ENCODE results near the gene GLS. TPM values are rescaled to one million over a fixed set of nuclear protein-coding genes. Genes with fewer than 3 reads are reported as not detected.
"Not testable (repeated sequence)": the region's sequence is repeated elsewhere in the genome, so short reads cannot be mapped to it uniquely, and the experiment has no call there.

Gene GLS
- polyA plus RNA-seq, 1 donor, result 51.8 TPM

DNA sequence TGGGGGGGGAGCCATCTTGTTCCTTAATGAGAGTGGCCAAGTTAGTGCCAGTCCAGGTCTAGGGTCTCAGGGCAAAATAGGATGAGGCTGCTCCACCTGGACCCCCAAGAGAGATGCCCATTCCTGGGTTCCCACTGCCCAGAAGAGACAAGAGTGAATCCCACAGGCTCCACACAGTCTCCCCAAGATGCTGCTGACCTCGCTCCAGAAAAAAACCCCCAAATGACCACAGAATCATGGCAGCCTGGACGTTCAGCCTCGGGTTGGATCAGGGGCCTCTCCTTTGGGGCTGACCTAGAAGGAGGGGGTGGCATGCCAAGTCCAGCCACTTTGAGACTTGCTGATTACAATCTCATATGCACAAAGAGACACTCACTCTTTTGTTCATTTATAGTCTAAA lies 108.3 kb downstream of the GLS start:
- no peak for DNase-seq (ENCODE audit: low read depth)

DNA sequence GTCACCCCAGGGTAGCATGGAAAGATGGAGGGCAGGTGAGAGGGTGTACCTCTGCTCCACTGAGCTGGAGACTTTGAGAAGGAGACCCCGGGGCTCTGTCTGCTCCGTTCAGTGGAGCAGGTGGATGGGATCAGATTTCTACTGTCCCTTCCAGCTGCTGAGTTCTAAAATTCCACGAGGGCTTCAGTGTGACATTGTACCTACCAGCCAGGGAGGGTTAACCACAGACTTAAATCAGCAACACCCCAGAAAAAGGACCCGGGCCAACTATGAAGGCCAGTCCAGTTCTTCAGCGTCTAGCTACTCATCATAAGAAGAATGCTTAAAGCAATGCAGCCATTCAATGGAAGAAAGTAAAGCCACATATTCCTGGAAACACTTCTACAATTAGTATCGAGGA lies 109.5 kb downstream of the GLS start:
- DNase-seq (ENCODE audit: low read depth), result no peak

DNA sequence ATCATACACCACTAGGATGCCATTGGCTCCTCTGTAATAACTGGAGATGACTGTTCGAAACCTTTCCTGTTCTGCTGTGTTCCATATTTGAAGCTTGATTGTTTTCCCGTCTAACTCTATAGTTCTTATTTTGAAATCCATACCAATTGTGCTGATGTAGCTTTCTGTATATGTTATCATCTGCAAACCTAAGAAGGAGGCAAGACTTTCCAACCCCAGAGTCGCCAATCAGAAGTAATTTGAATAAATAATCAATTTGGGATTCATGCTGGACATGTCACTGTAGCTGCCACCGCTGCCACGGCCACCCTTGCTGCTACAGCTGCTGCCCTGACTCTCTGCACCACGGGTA lies 112.6 kb downstream of the GLS start:
- no peak for DNase-seq (ENCODE audit: low read depth)

DNA sequence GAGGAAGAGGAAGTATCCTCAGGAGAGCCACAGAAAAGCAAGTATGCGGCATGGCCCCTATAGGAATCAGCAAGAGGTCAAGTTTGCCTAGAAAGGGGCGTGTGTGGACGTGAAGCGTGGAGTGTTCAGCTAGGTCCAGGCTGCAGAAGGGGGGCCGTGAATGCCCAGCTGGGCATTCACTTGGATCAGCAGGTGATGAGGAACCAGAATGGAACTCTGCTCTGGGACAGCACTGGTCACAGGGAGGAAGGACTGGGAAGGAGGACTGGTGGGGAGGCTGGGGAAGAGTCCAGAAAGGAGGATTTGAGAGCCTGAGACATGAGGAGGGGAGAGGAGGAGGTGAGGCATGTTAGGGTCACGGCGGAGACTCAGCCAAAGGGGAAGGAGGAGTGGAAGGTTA lies 113.5 kb downstream of the GLS start:
- DNase-seq (ENCODE audit: low read depth), result no peak

- DNase-seq (ENCODE audit: low read depth), result not testable (repeated sequence)
Measured at GRCh38 chr2:190995315-190995714, 114.7 kb downstream of the GLS start.

DNA sequence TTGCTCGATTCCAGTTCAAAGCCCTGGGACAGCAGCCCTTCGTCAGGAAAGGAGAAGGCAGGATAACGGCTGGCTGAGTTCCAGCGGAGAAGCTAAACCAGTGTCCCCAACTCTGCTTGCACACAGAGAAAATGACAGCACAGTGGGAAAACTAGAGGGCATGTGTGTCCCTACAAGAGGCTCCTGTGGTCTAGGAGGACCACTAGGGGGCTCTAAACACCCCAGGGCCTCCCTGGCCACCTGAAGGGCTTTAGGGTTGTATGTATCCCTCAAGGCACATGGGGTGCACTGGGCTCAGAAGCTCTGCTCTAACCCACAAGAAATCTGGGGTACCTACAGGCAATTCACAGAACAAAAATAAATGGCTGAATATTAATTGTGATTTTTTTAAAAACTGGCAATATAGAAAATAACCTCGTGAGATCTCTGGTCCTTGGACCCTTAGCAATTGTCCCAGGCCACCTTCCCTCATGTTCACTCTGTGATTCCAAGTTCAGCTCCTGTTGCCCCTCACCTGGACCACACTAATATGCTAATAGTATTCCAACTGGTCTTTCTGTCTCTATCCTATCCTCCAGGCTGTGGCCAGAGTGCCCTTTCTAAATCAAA lies 115.8 kb downstream of the GLS start:
- no peak for DNase-seq (ENCODE audit: low read depth)

DNA sequence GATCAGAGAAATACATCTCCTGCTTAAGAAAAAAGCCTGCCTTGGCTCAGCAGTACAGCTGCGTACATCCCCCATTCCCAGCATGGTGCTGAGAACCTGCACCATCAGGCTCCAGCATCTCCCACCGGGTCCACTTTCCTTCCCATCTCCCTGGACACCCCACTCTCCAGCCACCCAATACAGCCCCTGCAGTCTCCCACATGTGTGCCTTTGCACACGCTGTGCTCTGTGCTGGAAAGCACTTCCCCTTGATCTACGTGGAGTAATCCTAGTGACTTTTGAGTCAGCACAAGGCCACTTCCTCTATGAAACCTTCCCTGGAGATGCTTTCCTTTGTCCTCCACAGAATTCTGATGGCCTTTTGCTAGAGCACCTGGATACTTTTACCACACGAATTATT lies 116.3 kb downstream of the GLS start:
- DNase-seq (ENCODE audit: low read depth), result no peak

- no peak for DNase-seq (ENCODE audit: low read depth)
Measured at GRCh38 chr2:190997526-190998113, 117.0 kb downstream of the GLS start.

- DNase-seq (ENCODE audit: low read depth), result no peak
Measured at GRCh38 chr2:190999058-190999457, 118.4 kb downstream of the GLS start.

DNA sequence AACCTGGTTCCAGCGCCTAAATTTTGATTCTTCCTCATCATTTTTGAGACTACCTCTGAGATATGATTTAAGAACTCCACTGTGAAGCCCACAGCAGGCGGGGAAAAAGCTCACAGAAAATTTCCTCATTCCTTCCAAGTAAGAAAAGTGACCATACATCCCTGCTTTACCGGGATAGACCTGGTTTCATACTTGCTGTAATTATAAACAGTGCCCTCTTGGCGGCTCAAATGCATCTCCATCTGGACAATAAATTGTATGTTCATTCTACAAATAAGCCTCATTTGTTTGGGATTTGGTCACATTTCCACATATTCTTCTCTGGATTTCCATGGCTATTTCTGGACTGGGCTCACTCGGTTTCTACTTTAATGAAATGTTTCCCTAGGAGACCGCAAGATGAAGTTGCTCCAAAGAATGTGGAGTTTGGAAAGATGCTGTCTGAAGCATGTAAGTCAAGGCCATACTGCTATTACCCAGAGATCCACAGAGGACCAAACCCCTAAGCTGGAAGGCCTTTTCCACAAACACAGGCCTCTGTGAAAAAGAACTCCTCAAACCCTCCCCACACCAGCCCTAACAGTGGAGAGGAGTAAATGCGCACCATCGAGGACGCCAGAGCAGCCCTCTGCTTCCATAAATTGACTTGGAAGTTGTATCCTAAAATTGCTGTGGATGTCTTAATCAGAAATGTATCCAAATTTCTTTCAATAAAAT lies 119.5 kb downstream of the GLS start:
- DNase-seq (ENCODE audit: low read depth), result no peak

DNA sequence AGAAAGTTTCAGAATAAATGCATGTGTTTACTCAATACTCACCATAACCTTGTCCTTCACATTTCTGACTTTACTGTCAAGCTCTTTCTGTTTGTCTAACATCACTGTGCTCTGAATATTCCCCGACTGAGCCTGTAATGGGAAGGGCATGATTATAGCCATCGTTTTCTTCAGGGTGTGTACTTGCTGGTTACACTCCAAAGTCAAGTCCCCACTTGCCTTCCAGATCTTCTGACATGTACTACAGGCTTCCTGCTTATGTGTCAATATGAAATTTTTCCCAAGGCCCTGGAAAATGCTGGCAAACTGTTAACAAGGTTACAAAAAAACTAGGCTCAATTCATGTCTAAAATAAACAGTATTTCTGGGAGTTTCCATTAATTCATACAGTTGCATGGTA lies 120.4 kb downstream of the GLS start:
- DNase-seq (ENCODE audit: low read depth), result no peak

- no peak for DNase-seq (ENCODE audit: low read depth)
Measured at GRCh38 chr2:191001624-191002023, 121.0 kb downstream of the GLS start.

DNA sequence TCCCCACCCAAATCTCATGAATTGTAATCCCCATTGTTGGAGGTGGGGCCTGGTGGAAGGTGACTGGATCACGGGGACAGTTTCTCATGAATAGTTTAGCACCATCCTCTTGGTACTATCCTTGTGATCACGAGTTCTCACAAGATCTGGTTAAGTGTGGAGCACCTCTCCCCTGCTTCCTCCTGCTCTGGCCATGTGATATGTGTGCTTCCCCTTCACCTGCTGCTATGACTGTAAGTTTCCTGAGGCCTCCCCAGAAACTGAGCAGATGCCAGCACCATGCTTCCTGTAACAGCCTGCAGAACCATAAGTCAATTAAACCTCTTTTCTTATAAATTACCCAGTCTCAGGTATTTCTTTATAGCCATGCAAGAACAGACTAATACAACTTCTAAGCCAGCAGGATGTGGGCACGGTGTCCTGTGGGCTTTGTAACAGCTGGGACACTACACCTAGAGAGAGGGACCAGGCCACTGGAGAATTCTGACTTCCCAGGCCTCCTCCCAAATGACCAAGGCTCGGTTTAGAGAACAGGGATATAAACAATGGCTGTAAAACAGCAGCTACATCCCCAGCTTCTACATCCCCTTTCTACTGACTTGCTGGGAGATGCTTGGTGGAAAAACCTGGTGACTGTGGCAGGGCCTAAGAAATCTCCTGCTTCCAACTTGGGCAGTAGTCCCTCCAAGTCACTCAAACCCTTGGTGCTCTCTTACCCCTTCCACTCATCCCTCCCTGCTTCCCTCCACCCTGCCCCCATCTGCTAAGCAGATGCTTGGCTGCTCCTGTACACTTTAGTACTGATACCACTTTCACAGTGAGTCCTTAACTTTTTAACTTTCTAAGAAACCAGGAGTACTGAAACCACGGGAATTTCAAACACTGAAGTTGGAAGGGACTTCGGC lies 123.0 kb downstream of the GLS start:
- no peak for DNase-seq (ENCODE audit: low read depth)

DNA sequence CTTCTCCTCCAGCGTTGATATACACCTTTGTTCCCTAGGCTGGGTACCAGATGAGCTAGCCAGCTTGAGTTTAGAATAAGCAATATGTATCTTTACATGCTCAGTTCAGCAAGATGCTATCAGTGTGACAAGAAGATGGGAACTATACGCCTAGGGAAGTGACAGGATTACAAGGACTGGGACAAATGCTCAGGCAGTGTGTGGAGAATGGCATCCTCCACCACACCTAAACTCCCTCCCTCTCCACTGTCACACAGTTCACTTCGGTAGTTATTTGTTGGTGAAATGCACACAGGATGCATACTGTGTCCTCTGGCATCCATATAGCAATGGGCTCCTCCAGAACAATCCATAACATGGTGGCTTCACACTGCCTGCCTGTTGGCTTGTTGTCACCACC lies 125.7 kb downstream of the GLS start:
- no peak for DNase-seq (ENCODE audit: low read depth)

GRCh38 chr2:191006997-191007783 lies 126.6 kb downstream of the GLS start:
- no peak for DNase-seq (ENCODE audit: low read depth)

GRCh38 chr2:191008286-191008685 lies 127.7 kb downstream of the GLS start:
- no peak for DNase-seq (ENCODE audit: low read depth)

DNA sequence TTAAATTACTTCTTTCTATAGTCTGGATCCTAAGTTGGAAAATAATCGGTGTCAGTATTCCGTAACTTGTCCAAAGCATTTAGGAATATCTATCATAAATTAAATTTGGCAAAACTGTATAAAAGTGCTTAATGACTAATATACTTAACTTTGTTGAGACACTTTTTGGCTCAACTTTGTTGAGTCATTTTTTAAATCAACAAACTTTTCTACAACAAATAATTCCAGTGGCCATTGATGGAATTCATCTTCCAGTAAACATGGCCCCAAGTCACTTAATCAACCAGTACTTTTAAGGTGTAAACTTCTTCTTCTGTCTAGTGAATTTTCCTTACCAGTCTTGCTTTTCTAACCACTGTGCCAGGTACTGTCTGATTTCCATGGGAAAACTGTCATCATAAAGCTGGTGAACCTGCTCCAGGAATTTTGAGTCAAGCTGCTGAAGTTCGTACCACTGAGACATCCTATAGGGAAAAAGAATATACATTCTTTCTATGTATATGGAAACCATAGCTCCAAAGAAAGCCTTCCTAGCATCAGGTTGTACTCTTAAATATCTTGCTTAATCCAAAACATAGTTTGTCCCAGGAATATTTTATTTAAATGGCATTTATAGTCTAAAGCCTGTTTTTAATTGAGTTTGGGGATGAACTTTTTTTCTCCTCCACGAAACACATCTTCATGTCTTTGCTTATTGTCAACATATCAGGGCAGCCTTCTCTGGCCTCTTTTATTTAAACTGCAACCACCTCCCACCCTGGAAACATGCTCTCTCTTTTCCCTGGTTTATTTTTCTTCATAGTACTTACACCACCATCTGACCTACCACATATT lies 129.1 kb downstream of the GLS start:
- no peak for DNase-seq (ENCODE audit: low read depth)

DNA sequence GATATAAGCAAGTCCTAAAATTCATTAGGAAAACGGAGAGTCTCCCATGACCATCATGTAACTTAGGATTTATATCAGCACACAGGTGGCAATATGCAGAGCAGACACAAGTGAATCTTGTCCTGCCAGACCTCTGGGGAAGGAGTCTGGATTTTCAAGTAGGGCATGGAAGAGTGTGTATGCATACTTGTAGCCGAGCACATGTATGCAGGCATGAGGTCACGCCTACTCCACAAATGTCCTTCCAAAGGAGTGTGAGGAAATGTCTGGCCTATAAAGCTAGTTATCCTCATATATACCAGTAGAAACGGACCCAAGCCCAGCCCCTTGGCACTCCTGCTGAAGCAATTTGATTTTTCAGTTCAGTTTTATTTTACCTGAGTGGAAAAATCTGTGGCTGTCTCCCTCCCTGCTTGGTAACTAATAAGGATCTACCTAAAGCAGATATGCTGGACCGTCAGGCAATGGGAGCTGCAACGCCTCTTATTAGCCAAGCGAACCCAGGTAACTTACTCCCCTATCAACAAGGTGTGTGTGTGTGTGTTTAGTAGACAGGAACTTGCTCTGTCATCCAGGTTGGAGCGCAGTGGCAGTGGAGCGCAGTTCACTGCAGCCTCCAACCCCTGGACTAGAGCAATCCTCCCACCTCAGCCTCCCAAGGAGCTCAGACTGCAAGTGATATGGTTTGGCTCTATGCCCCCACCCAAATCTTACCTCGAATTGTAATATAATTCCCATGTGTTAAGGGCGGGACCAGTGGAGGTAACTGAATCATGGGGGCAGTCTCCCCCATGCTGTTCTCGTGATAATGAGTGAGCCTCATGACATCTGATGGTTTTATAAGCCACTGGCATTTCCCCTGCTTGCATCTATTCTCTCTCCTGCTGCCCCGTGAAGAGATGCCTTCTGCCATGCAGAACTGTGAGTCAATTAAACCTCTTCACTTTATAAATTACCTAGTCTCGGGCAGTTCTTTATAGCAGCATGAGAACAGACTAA lies 130.6 kb downstream of the GLS start:
- no peak for DNase-seq (ENCODE audit: low read depth)

DNA sequence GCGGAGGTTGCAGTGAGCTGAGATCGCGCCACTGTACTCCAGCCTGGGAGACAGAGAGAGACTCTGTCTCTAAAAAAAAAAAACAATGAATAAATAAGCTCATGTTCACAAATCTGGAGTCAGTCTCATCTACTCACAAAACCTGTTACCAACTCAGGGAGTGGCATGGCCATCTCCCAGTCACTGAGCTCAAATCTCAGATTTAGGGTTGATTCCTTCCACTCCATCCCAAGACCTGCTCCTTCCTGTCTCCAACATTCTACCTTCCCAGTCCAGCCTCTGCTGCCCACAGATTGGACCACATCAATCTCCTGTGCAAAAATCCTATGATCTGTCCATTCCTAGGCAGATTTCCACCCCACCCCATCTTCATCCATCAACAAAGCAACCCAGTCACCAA lies 131.7 kb downstream of the GLS start:
- no peak for DNase-seq (ENCODE audit: low read depth)

Measured in forelimb muscle (tissue), 1 donor.